ENCODE measurements around the gene CACNA1B. TPM values are rescaled to one million over a fixed set of nuclear protein-coding genes. Genes with fewer than 3 reads are reported as not detected.
A peak's percentile ranks its signal among the peaks of the same experiment; 100 is the strongest.

Gene CACNA1B
- total RNA-seq, 1 experiment from 2014 or later: not detected

DNA sequence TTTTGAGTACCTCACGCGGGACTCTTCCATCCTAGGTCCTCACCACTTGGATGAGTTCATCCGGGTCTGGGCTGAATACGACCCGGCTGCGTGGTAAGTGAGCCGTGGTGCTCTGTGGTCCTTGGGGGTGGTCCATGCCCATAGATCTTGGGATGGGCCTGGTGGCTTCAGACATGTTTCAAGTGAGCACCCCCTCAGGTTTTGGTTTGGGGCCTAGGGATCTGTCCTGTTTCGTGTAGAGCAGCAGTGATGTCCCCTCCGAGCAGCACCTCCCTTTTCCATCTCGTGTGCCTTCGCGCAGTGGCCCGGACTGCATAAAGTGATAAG, 218.9 kb downstream of the CACNA1B start:
- no peak overlapping the region for H3K9ac ChIP-seq (ENCODE audit: low read length)
- no peak overlapping the region for H3K27ac ChIP-seq (ENCODE audit: low read length)
- no peak overlapping the region for H3K4me3 ChIP-seq (ENCODE audit: low read length)
- no peaks in the 10 kb centered on the region for H3K9me3 ChIP-seq (ENCODE audit: low read length)
- no peaks in the 10 kb centered on the region for H3K4me1 ChIP-seq (ENCODE audit: low read length)
- H2AFZ ChIP-seq (ENCODE audit: low read length): no peak overlapping the region
- no peaks in the 10 kb centered on the region for H3K9me2 ChIP-seq (replicated peaks; ENCODE audit: insufficient read depth, low read length)
- DNase-seq: no peak
- H3K27me3 ChIP-seq (ENCODE audit: low read length): no peaks in the 10 kb centered on the region
- H4K20me1 ChIP-seq (ENCODE audit: insufficient read depth, low read depth, low read length): no peaks in the 10 kb centered on the region
- no peak overlapping the region for H3K4me2 ChIP-seq (ENCODE audit: low read depth, low read length, poor library complexity, severe bottlenecking)
- no peaks in the 10 kb centered on the region for H3K36me3 ChIP-seq (ENCODE audit: insufficient read depth, low read length)
- H3K79me2 ChIP-seq (ENCODE audit: low read length): no peaks in the 10 kb centered on the region

DNA sequence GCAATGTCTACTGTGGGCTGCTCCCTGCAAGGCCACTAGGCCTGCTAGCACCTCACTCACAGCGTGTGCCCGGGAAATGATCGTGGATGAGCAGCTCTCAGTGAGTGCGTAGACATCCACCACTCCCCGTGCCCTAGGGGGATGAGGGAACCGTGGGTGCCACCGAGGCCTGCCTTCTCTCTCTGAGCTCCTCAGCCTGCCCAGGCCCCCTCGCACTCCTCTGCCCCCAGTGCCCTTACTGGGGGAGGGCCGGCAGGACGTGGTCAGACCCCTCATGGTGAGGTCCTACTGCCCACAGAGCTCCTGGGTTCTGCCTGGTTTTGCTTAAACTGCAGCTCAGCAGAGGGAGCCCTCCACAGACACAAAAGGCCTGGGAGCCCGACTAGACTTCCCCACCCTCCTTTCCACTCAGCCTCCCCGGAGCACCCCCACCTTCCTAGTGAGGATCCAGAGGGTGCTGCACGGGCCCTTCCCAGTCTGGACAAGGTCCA, 220.0 kb downstream of the CACNA1B start:
- H3K79me2 ChIP-seq (ENCODE audit: low read length): no peaks in the 10 kb centered on the region
- no peaks in the 10 kb centered on the region for H3K9me2 ChIP-seq (replicated peaks; ENCODE audit: insufficient read depth, low read length)
- no peaks in the 10 kb centered on the region for H3K27me3 ChIP-seq (ENCODE audit: low read length)
- H2AFZ ChIP-seq (ENCODE audit: low read length): no peak overlapping the region
- no peak overlapping the region for H3K9ac ChIP-seq (ENCODE audit: low read length)
- H4K20me1 ChIP-seq (ENCODE audit: insufficient read depth, low read depth, low read length): no peaks in the 10 kb centered on the region
- no peaks in the 10 kb centered on the region for H3K9me3 ChIP-seq (ENCODE audit: low read length)
- H3K36me3 ChIP-seq (ENCODE audit: insufficient read depth, low read length): no peaks in the 10 kb centered on the region
- H3K4me1 ChIP-seq (ENCODE audit: low read length): no peaks in the 10 kb centered on the region
- H3K4me3 ChIP-seq (ENCODE audit: low read length): no peak overlapping the region
- DNase-seq: no peak
- no peak overlapping the region for H3K27ac ChIP-seq (ENCODE audit: low read length)
- H3K4me2 ChIP-seq (ENCODE audit: low read depth, low read length, poor library complexity, severe bottlenecking): no peak overlapping the region

DNA sequence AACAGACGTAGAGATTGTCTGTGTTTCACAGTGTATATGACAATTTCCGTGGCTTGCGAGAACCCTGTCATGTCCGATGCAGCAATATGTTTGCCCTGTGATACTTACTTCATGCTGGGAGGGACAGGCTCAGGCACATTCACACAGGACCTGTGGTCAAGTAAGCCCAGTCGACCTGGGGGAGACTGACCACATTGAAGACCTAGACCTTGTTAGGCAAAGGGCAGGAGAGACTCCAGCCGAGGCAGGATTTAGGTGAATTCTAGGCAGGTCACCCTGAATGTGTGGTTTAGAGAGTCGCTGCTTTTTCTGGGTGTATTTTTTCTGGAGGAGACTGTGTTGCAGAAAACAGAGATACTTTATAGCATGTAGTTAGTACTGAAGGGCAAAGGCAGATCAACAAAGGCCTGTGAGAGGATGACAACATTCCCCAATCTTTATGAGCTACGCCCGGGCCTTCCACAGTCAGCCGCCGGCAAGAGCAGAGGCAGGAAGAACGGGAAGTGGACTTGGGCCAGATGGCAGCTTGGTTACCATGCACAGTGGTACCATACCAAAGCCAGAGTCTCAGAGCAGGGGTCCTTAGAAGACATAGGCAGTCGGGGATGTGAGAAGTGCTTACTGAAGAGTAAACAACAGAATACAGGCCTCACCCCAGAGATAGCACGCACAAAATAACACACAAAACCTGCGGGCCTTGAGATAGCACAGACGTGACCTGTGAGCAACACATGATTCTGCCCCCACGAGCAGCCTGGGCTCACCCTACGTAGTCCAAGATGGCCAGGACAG, 220.7 kb downstream of the CACNA1B start:
- H3K27me3 ChIP-seq (ENCODE audit: low read length): no peaks in the 10 kb centered on the region
- H2AFZ ChIP-seq (ENCODE audit: low read length): no peak overlapping the region
- H4K20me1 ChIP-seq (ENCODE audit: insufficient read depth, low read depth, low read length): no peaks in the 10 kb centered on the region
- DNase-seq: no peak
- H3K36me3 ChIP-seq (ENCODE audit: insufficient read depth, low read length): no peaks in the 10 kb centered on the region
- H3K4me1 ChIP-seq (ENCODE audit: low read length): no peaks in the 10 kb centered on the region
- no peak overlapping the region for H3K27ac ChIP-seq (ENCODE audit: low read length)
- no peaks in the 10 kb centered on the region for H3K9me2 ChIP-seq (replicated peaks; ENCODE audit: insufficient read depth, low read length)
- no peaks in the 10 kb centered on the region for H3K9me3 ChIP-seq (ENCODE audit: low read length)
- no peak overlapping the region for H3K4me3 ChIP-seq (ENCODE audit: low read length)
- H3K4me2 ChIP-seq (ENCODE audit: low read depth, low read length, poor library complexity, severe bottlenecking): no peak overlapping the region
- H3K9ac ChIP-seq (ENCODE audit: low read length): no peak overlapping the region
- H3K79me2 ChIP-seq (ENCODE audit: low read length): no peaks in the 10 kb centered on the region

DNA sequence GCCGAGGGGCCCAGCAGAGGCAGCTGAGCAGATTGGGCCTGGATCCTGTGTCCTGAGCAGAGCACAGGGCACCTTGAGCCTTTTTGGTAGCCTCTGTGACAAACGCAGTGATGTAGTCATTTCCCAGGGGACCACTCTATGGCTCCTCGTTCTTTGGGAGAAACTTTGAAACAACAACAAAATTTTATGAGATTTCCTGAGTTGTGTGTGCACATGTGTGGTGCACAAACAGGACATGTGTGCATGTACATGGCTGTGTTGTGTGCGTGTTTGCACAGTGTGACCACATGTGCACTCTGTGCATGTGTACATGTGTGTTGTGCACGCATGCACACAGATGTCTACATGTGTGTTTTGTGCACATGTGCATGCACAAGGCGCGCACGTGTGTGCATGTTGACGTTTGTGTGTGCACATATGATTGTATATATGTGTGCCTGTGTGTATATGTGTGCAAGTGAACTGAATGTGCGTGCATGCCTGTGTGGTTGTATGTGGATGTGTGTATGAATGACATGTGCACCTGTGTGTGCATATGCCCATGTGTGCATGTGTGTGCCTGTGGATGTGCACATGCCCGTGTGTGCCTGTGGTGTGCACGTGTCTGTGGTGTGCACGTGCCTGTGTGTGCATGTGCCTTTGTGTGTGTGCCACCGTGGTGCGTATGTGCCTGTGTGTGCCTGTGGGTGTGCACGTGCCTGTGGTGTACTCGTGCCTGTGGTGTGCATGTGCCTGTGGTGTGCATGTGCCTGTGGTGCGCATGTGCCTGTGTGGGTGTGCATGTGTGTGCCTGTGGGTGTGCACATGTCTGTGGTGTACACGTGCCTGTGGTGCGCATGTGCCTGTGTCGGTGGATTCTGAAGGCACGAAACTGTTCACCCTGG, 221.6 kb downstream of the CACNA1B start:
- Histone ChIP-seq H3K36me3 (ENCODE audit: insufficient read depth, low read length) (no peaks in the 10 kb centered on the region), H3K27me3 (ENCODE audit: low read length) (no peaks in the 10 kb centered on the region), H3K27ac (ENCODE audit: low read length) (no peak overlapping the region), H3K9me3 (ENCODE audit: low read length) (no peaks in the 10 kb centered on the region), H3K79me2 (ENCODE audit: low read length) (no peaks in the 10 kb centered on the region), H3K4me3 (ENCODE audit: low read length) (no peak overlapping the region), H3K4me2 (ENCODE audit: low read depth, low read length, poor library complexity, severe bottlenecking) (no peak overlapping the region), H4K20me1 (ENCODE audit: insufficient read depth, low read depth, low read length) (no peaks in the 10 kb centered on the region), H2AFZ (ENCODE audit: low read length) (no peak overlapping the region), H3K9me2 (replicated peaks; ENCODE audit: insufficient read depth, low read length) (no peaks in the 10 kb centered on the region), H3K4me1 (ENCODE audit: low read length) (no peaks in the 10 kb centered on the region), H3K9ac (ENCODE audit: low read length) (no peak overlapping the region)
- DNase-seq: no peak

DNA sequence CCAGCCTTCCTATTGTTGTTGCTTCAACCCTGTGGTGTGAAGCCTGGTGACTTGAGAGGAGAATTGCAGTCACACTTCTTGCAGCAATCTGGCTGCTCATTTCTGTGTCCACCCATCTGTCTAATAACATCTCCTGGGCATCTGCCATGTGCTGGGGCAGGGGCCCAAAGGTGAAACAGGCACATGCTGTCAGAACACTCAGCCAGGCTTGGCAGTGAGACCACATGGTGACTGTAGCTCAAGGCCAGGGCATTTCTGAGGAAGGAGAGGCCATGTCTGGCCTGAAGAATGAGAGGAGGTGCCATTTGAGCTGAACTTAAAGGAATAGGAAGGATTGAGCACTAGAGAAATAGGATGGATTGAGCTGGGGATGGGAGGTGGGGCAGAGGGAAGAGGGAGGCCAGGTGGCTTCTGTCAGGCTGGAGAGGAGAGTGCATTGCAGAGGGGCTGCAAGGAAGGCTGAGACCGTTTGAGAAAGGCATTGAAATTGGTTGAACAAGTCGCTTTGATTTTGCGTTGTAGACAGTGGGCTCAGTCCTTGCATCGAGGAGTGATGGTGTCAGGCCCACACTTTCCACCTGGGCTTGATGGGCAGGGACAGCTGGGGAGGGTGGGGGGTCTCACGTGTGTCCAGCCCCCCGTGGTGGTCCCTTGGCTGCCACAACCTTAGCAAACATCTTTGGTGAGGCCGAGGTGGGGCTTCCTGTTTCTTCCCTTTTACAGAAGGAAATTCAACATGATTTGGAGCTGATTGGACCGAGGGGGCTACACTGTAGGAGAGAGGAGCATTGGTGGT, 222.4 kb downstream of the CACNA1B start:
- Histone ChIP-seq H3K9me3 (ENCODE audit: low read length) (no peaks in the 10 kb centered on the region), H3K36me3 (ENCODE audit: insufficient read depth, low read length) (no peaks in the 10 kb centered on the region), H3K27me3 (ENCODE audit: low read length) (no peaks in the 10 kb centered on the region), H3K4me3 (ENCODE audit: low read length) (no peak overlapping the region), H3K79me2 (ENCODE audit: low read length) (no peaks in the 10 kb centered on the region), H3K4me1 (ENCODE audit: low read length) (no peaks in the 10 kb centered on the region), H3K4me2 (ENCODE audit: low read depth, low read length, poor library complexity, severe bottlenecking) (no peak overlapping the region), H2AFZ (ENCODE audit: low read length) (no peak overlapping the region), H4K20me1 (ENCODE audit: insufficient read depth, low read depth, low read length) (no peaks in the 10 kb centered on the region), H3K9me2 (replicated peaks; ENCODE audit: insufficient read depth, low read length) (no peaks in the 10 kb centered on the region), H3K9ac (ENCODE audit: low read length) (no peak overlapping the region), H3K27ac (ENCODE audit: low read length) (no peak overlapping the region)
- DNase-seq: no peak

DNA sequence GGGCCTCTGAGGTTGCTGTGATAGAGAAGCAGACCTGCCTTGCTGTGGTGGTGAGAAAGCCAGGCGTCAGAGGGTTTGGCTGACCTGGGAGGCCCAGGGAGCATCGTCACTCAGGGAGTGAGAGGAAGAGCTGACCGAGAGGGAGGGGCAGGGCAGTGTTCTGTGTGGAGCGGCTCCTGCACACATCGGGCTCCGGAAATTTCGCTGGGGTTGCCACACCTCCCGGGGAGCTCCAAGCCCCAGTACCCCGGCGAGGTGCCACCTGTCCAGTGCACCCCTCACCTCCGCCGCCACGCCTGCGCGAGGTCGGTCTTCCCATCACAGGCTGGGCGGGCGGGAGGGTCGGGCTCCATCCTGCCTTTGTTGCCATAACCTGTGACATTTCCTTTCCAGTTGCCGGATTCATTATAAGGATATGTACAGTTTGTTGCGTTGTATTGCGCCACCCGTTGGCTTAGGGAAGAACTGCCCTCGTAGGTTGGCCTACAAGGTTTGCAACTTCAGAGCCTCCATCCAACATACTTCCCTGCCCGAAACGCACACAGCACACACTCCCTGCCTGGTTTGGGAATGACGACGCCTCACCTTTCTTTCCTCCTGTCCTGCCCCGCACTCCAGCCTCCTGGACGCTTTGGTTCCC, 223.2 kb downstream of the CACNA1B start:
- no peaks in the 10 kb centered on the region for H3K9me3 ChIP-seq (ENCODE audit: low read length)
- no peak overlapping the region for H2AFZ ChIP-seq (ENCODE audit: low read length)
- no peaks in the 10 kb centered on the region for H3K36me3 ChIP-seq (ENCODE audit: insufficient read depth, low read length)
- no peak overlapping the region for H3K27ac ChIP-seq (ENCODE audit: low read length)
- no peaks in the 10 kb centered on the region for H3K4me1 ChIP-seq (ENCODE audit: low read length)
- H3K79me2 ChIP-seq (ENCODE audit: low read length): no peaks in the 10 kb centered on the region
- DNase-seq: peak; percentile 52
- H3K9ac ChIP-seq (ENCODE audit: low read length): no peak overlapping the region
- no peaks in the 10 kb centered on the region for H3K9me2 ChIP-seq (replicated peaks; ENCODE audit: insufficient read depth, low read length)
- no peak overlapping the region for H3K4me3 ChIP-seq (ENCODE audit: low read length)
- H3K27me3 ChIP-seq (ENCODE audit: low read length): no peaks in the 10 kb centered on the region
- no peaks in the 10 kb centered on the region for H4K20me1 ChIP-seq (ENCODE audit: insufficient read depth, low read depth, low read length)
- no peak overlapping the region for H3K4me2 ChIP-seq (ENCODE audit: low read depth, low read length, poor library complexity, severe bottlenecking)

DNA sequence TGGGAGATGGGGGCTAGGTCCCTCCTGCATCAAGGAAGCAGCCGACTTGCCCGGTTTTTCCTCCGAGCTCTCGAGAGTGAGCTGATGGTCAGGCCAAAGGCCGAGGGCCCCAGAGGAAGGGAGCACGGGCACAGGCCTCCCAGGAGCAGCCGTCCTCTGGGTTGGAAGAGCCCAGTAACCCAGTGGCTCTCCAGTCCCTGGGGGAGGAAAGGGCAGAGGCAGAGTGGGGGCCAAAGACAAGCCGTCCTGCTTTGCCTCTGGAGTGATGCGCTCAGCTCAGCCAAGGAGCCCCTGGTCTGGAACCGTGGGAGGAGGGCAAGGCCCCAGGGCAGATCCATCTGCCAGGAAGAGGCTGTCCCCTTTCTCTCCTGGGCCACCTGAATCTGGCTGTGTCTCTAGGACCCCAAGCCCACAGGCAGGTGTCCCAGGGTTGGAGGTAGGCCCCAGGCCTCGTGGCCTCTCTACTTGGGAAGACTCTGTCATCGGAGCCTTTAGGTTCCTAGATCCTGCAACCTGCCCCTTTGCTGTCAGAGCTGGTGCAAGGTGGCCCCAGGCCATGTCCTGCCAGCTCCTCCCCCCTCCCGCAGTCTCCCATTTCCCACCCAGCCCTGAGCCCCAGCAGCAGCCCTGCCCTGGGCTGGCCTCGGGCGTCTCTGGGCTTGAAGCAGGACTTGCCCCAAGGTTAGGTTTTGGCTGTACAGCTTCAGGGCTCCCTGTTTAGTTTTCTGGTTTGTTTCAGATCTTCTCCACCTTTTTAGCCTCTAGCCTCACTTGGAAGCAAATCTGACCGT, 224.1 kb downstream of the CACNA1B start:
- Histone ChIP-seq H3K4me1 (ENCODE audit: low read length) (no peaks in the 10 kb centered on the region), H3K36me3 (ENCODE audit: insufficient read depth, low read length) (no peaks in the 10 kb centered on the region), H3K4me2 (ENCODE audit: low read depth, low read length, poor library complexity, severe bottlenecking) (no peak overlapping the region), H3K79me2 (ENCODE audit: low read length) (no peaks in the 10 kb centered on the region), H4K20me1 (ENCODE audit: insufficient read depth, low read depth, low read length) (no peaks in the 10 kb centered on the region), H3K9ac (ENCODE audit: low read length) (no peak overlapping the region), H3K4me3 (ENCODE audit: low read length) (no peak overlapping the region), H2AFZ (ENCODE audit: low read length) (no peak overlapping the region), H3K27ac (ENCODE audit: low read length) (no peak overlapping the region), H3K27me3 (ENCODE audit: low read length) (no peaks in the 10 kb centered on the region), H3K9me2 (replicated peaks; ENCODE audit: insufficient read depth, low read length) (no peaks in the 10 kb centered on the region), H3K9me3 (ENCODE audit: low read length) (no peaks in the 10 kb centered on the region)
- DNase-seq: no peak

Measured in Karpas-422 (cell line).